Neural progenitor cell (in vitro differentiated cells): ENCODE results near the gene DHX9. TPM values are rescaled to one million over a fixed set of nuclear protein-coding genes. Genes with fewer than 3 reads are reported as not detected.

ENCODE experiments used
- DNase-seq: peaks from one replicate; pipeline ENCODE4 v3.0.0-alpha.2; 2016; ENCODE audit warnings: low spot score
- H2AFZ ChIP-seq: fragments of 200-600 bp; sonication (generic); replicated peaks from 2 replicates; pipeline ENCODE4 v1.6.1; 2016; ENCODE audit warnings: antibody characterized with exemption
- H3F3A ChIP-seq: fragments of 200-600 bp; sonication (generic); 2 replicates; pipeline ENCODE4 v1.6.1; 2016; ENCODE audit warnings: antibody characterized with exemption, low read depth
- H3K27ac ChIP-seq: fragments of 200-600 bp; sonication (generic); 2 replicates; pipeline ENCODE4 v1.5.1; 2016; ENCODE audit warnings: mild to moderate bottlenecking
- H3K27me3 ChIP-seq: fragments of 200-600 bp; sonication (generic); 2 replicates; pipeline ENCODE4 v1.6.1; 2016; ENCODE audit warnings: mild to moderate bottlenecking, moderate library complexity
- H3K36me3 ChIP-seq: fragments of 200-600 bp; sonication (generic); 2 replicates; pipeline ENCODE4 v1.5.1; 2016
- H3K4me1 ChIP-seq: fragments of 200-600 bp; sonication (generic); 2 replicates; pipeline ENCODE4 v1.6.1; 2016; ENCODE audit warnings: mixed run types
- H3K4me2 ChIP-seq: fragments of 200-600 bp; sonication (generic); 2 replicates; pipeline ENCODE4 v1.6.1; 2016
- H3K4me3 ChIP-seq: fragments of 200-600 bp; sonication (generic); 2 replicates; pipeline ENCODE4 v1.5.1; 2016
- H3K79me2 ChIP-seq: fragments of 200-600 bp; sonication (generic); 2 replicates; pipeline ENCODE4 v1.6.1; 2016; ENCODE audit warnings: low read depth
- H3K9ac ChIP-seq: fragments of 200-600 bp; sonication (generic); 2 replicates; pipeline ENCODE4 v1.6.1; 2016
- H3K9me3 ChIP-seq: fragments of 200-600 bp; sonication (generic); 2 replicates; pipeline ENCODE4 v1.5.1; 2016; ENCODE audit warnings: low read depth
- H4K20me1 ChIP-seq: fragments of 200-600 bp; sonication (generic); 2 replicates; pipeline ENCODE4 v1.6.1; 2016; ENCODE audit warnings: low read depth
- H3K27ac Mint-ChIP-seq: 3 replicates; pipeline ENCODE4 v1.8.0; 2021; ENCODE audit warnings: mixed read lengths
- H3K27me3 Mint-ChIP-seq: 2 replicates; pipeline ENCODE4 v1.8.0; 2022; ENCODE audit warnings: low read depth, mild to moderate bottlenecking, inconsistent platforms, moderate library complexity, mixed read lengths; ENCODE audit not compliant: insufficient read depth
- H3K36me3 Mint-ChIP-seq: 3 replicates; pipeline ENCODE4 v1.8.0; 2021; ENCODE audit warnings: mixed read lengths
- H3K4me1 Mint-ChIP-seq: 3 replicates; pipeline ENCODE4 v1.8.0; 2021; ENCODE audit warnings: mixed read lengths
- H3K4me3 Mint-ChIP-seq: 3 replicates; pipeline ENCODE4 v1.8.0; 2021; ENCODE audit warnings: mild to moderate bottlenecking, moderate library complexity, mixed read lengths
- H3K9me3 Mint-ChIP-seq: 3 replicates; pipeline ENCODE4 v1.8.0; 2020; ENCODE audit warnings: mixed read lengths
- CTCF ChIP-seq: fragments of 200-600 bp; sonication (generic); IDR thresholded peaks from 2 replicates; pipeline ENCODE4 v1.5.1; 2017; ENCODE audit warnings: antibody characterized with exemption, mild to moderate bottlenecking
- EZH2 ChIP-seq: fragments of 200-600 bp; sonication (generic); IDR thresholded peaks from 2 replicates; pipeline ENCODE4 v1.6.1; 2017; ENCODE audit warnings: antibody characterized with exemption, mild to moderate bottlenecking, moderate library complexity
- EZH2phosphoT487 ChIP-seq: fragments of 200-600 bp; sonication (generic); IDR thresholded peaks from 2 replicates; pipeline ENCODE4 v1.6.1; 2017; ENCODE audit warnings: antibody characterized with exemption
- total RNA-seq: library from RNA; depleted of rRNA; stranded (reverse); fragments of >200 nt; gene quantifications from 2 replicates; pipeline ENCODE4 v1.2.3, GENCODE V29; 2015; ENCODE audit warnings: low replicate concordance

The DHX9 gene
- total RNA-seq, 1 donor from 2014 or later = 400 TPM

- no peak overlapping the region for H3K4me3 Mint-ChIP-seq
- no peak overlapping the region for H3K9ac ChIP-seq
- H3K9me3 Mint-ChIP-seq = no peaks in the 10 kb centered on the region
- H3K79me2 ChIP-seq = peaks cover 64% of the 10 kb centered on the region
- no peak overlapping the region for H3K4me3 ChIP-seq
- no peak for DNase-seq
- H3K27me3 Mint-ChIP-seq = no peaks in the 10 kb centered on the region
- no peaks in the 10 kb centered on the region for H3K9me3 ChIP-seq
- H3K36me3 ChIP-seq = peaks cover 91% of the 10 kb centered on the region
- H3K36me3 Mint-ChIP-seq = peaks cover 76% of the 10 kb centered on the region
- H3K27ac ChIP-seq = no peak overlapping the region
- no peak overlapping the region for H3K27ac Mint-ChIP-seq
- H3K4me1 Mint-ChIP-seq = no peaks in the 10 kb centered on the region
- no peaks in the 10 kb centered on the region for H3K27me3 ChIP-seq
- no peak overlapping the region for H2AFZ ChIP-seq
- H3K4me2 ChIP-seq = no peak overlapping the region
- H3K4me1 ChIP-seq = no peaks in the 10 kb centered on the region
- peaks cover 26% of the 10 kb centered on the region for H4K20me1 ChIP-seq
- peaks cover 44% of the 10 kb centered on the region for H3F3A ChIP-seq
- TF ChIP-seq CTCF = no peak
- no peak for TF ChIP-seq EZH2
- no peak for TF ChIP-seq EZH2phosphoT487
Observed at GRCh38 chr1:182877331-182877730, 38.2 kb downstream of the DHX9 start.

- Mint-ChIP-seq H3K4me3 (no peak overlapping the region), H3K27me3 (no peaks in the 10 kb centered on the region), H3K27ac (no peak overlapping the region), H3K9me3 (no peaks in the 10 kb centered on the region), H3K36me3 (peaks cover 77% of the 10 kb centered on the region), H3K4me1 (no peaks in the 10 kb centered on the region)
- DNase-seq = no peak
- no peak overlapping the region for H2AFZ ChIP-seq
- peaks cover 46% of the 10 kb centered on the region for H3F3A ChIP-seq
- no peak overlapping the region for H3K4me2 ChIP-seq
- no peaks in the 10 kb centered on the region for H3K9me3 ChIP-seq
- no peak overlapping the region for H3K4me3 ChIP-seq
- H4K20me1 ChIP-seq = peaks cover 27% of the 10 kb centered on the region
- H3K9ac ChIP-seq = no peak overlapping the region
- TF ChIP-seq CTCF = no peak
- H3K27me3 ChIP-seq = no peaks in the 10 kb centered on the region
- H3K27ac ChIP-seq = no peak overlapping the region
- peaks cover 91% of the 10 kb centered on the region for H3K36me3 ChIP-seq
- H3K4me1 ChIP-seq = no peaks in the 10 kb centered on the region
- peaks cover 61% of the 10 kb centered on the region for H3K79me2 ChIP-seq
Observed at GRCh38 chr1:182877842-182878241, 38.7 kb downstream of the DHX9 start.

- H3K79me2 ChIP-seq = peaks cover 15% of the 10 kb centered on the region
- H4K20me1 ChIP-seq = peaks cover 43% of the 10 kb centered on the region
- no peak overlapping the region for H3K4me2 ChIP-seq
- no peaks in the 10 kb centered on the region for H3K9me3 ChIP-seq
- peaks cover 66% of the 10 kb centered on the region for H3K36me3 ChIP-seq
- H3K9ac ChIP-seq = no peak overlapping the region
- no peaks in the 10 kb centered on the region for H3K4me1 ChIP-seq
- no peak overlapping the region for H2AFZ ChIP-seq
- Mint-ChIP-seq H3K4me3 (no peak overlapping the region), H3K4me1 (no peaks in the 10 kb centered on the region), H3K27ac (no peak overlapping the region), H3K9me3 (no peaks in the 10 kb centered on the region), H3K27me3 (no peaks in the 10 kb centered on the region), H3K36me3 (peaks cover 64% of the 10 kb centered on the region)
- no peak overlapping the region for H3K27ac ChIP-seq
- DNase-seq = no peak
- peaks cover 92% of the 10 kb centered on the region for H3F3A ChIP-seq
- no peak for TF ChIP-seq CTCF
- TF ChIP-seq EZH2 = no peak
- no peak for TF ChIP-seq EZH2phosphoT487
- H3K27me3 ChIP-seq = no peaks in the 10 kb centered on the region
- no peak overlapping the region for H3K4me3 ChIP-seq
Observed at GRCh38 chr1:182884872-182885271, 45.7 kb downstream of the DHX9 start.

- no peak overlapping the region for H3K27ac ChIP-seq
- H3K36me3 ChIP-seq = peaks cover 59% of the 10 kb centered on the region
- no peak overlapping the region for H3K9ac ChIP-seq
- H3K4me3 Mint-ChIP-seq = no peak overlapping the region
- no peaks in the 10 kb centered on the region for H3K27me3 Mint-ChIP-seq
- peaks cover 57% of the 10 kb centered on the region for H3K36me3 Mint-ChIP-seq
- H3K27me3 ChIP-seq = no peaks in the 10 kb centered on the region
- no peaks in the 10 kb centered on the region for H3K4me1 Mint-ChIP-seq
- H3K4me2 ChIP-seq = no peak overlapping the region
- no peak overlapping the region for H3K4me3 ChIP-seq
- no peaks in the 10 kb centered on the region for H3K4me1 ChIP-seq
- no peaks in the 10 kb centered on the region for H3K9me3 Mint-ChIP-seq
- no peak overlapping the region for H2AFZ ChIP-seq
- DNase-seq = no peak
- no peak for TF ChIP-seq CTCF
- TF ChIP-seq EZH2phosphoT487 = no peak
- TF ChIP-seq EZH2 = no peak
- H4K20me1 ChIP-seq = peaks cover 38% of the 10 kb centered on the region
- no peak overlapping the region for H3K27ac Mint-ChIP-seq
- no peaks in the 10 kb centered on the region for H3K9me3 ChIP-seq
- H3F3A ChIP-seq = peaks cover 95% of the 10 kb centered on the region
- H3K79me2 ChIP-seq = peaks cover 15% of the 10 kb centered on the region
Observed at GRCh38 chr1:182885591-182885990, 46.4 kb downstream of the DHX9 start.
